H9 (cell line): ENCODE measurements around the gene CACNA2D3. TPM values are rescaled to one million over a fixed set of nuclear protein-coding genes. Genes with fewer than 3 reads are reported as not detected.

ENCODE experiments used
- DNase-seq: peaks from one replicate; pipeline ENCODE4 v3.0.0-alpha.2; 2017
- H2AFZ ChIP-seq: one replicate; pipeline ENCODE4 v1.6.1; 2013; ENCODE audit warnings: mild to moderate bottlenecking, low read length, control low read depth, moderate library complexity
- H2AK5ac ChIP-seq: 2 replicates; pipeline ENCODE4 v1.6.1; 2013; ENCODE audit warnings: low read length, control low read depth, mixed read lengths; ENCODE audit not compliant: insufficient read length
- H2BK120ac ChIP-seq: one replicate; pipeline ENCODE4 v1.6.1; 2013; ENCODE audit warnings: low read depth, mild to moderate bottlenecking, low read length, control low read depth, inconsistent platforms; ENCODE audit not compliant: poor library complexity, severe bottlenecking
- H2BK12ac ChIP-seq: 2 replicates; pipeline ENCODE4 v1.6.1; 2013; ENCODE audit warnings: low read length, control low read depth, mixed read lengths, low read depth; ENCODE audit not compliant: insufficient read length
- H2BK15ac ChIP-seq: 2 replicates; pipeline ENCODE4 v1.6.1; 2013; ENCODE audit warnings: low read depth, low read length, control low read depth
- H2BK20ac ChIP-seq: one replicate; pipeline ENCODE4 v1.6.1; 2013; ENCODE audit warnings: low read depth, mild to moderate bottlenecking, low read length, control low read depth, inconsistent platforms; ENCODE audit not compliant: poor library complexity, severe bottlenecking
- H2BK5ac ChIP-seq: 2 replicates; pipeline ENCODE4 v1.6.1; 2013; ENCODE audit warnings: low read length, control low read depth, mixed read lengths; ENCODE audit not compliant: insufficient read length
- H3K14ac ChIP-seq: 2 replicates; pipeline ENCODE4 v1.6.1; 2013; ENCODE audit warnings: low read length, control low read depth; ENCODE audit not compliant: insufficient read depth
- H3K18ac ChIP-seq: 2 replicates; pipeline ENCODE4 v1.6.1; 2013; ENCODE audit warnings: low read depth, mild to moderate bottlenecking, mixed read lengths, low read length, control low read depth; ENCODE audit not compliant: insufficient read length
- H3K23ac ChIP-seq: 2 replicates; pipeline ENCODE4 v1.6.1; 2013; ENCODE audit warnings: low read length, control low read depth, mixed read lengths, low read depth; ENCODE audit not compliant: insufficient read length
- H3K23me2 ChIP-seq: 2 replicates; pipeline ENCODE4 v1.6.1; 2013; ENCODE audit warnings: low read depth, mild to moderate bottlenecking, mixed read lengths, low read length, control low read depth; ENCODE audit not compliant: insufficient read length, poor library complexity, severe bottlenecking
- H3K27ac ChIP-seq: 2 replicates; pipeline ENCODE4 v1.5.1; 2013; ENCODE audit warnings: low read length, control low read depth, mixed read lengths, low read depth; ENCODE audit not compliant: insufficient read length
- H3K27me3 ChIP-seq: 2 replicates; pipeline ENCODE4 v1.6.1; 2013; ENCODE audit warnings: low read length, control low read depth, inconsistent platforms; ENCODE audit not compliant: insufficient read depth
- H3K4ac ChIP-seq: 2 replicates; pipeline ENCODE4 v1.6.1; 2013; ENCODE audit warnings: low read depth, mild to moderate bottlenecking, control low read depth, inconsistent platforms, low read length, moderate library complexity
- H3K4me1 ChIP-seq: 2 replicates; pipeline ENCODE4 v1.6.1; 2013; ENCODE audit warnings: low read length, control low read depth, inconsistent platforms; ENCODE audit not compliant: insufficient read depth
- H3K4me2 ChIP-seq: 2 replicates; pipeline ENCODE4 v1.6.1; 2013; ENCODE audit warnings: low read length, control low read depth, mixed read lengths; ENCODE audit not compliant: insufficient read length, insufficient read depth
- H3K56ac ChIP-seq: 2 replicates; pipeline ENCODE4 v1.6.1; 2013; ENCODE audit warnings: low read depth, mild to moderate bottlenecking, mixed read lengths, low read length, control low read depth; ENCODE audit not compliant: insufficient read length
- H3K79me1 ChIP-seq: 2 replicates; pipeline ENCODE4 v1.6.1; 2013; ENCODE audit warnings: low read depth, mild to moderate bottlenecking, moderate library complexity, low read length, control low read depth, inconsistent platforms; ENCODE audit not compliant: insufficient read depth, poor library complexity, severe bottlenecking
- H3K79me2 ChIP-seq: 2 replicates; pipeline ENCODE4 v1.6.1; 2013; ENCODE audit warnings: low read length, control low read depth, inconsistent platforms; ENCODE audit not compliant: insufficient read depth
- H3K9ac ChIP-seq: 2 replicates; pipeline ENCODE4 v1.6.1; 2013; ENCODE audit warnings: low read length, control low read depth, mixed read lengths; ENCODE audit not compliant: insufficient read length; ENCODE audit errors: extremely low read depth
- H3K9me3 ChIP-seq: one replicate; pipeline ENCODE4 v1.6.1; 2013; ENCODE audit warnings: low read depth, low read length, inconsistent platforms; ENCODE audit not compliant: control insufficient read depth
- H3T11ph ChIP-seq: one replicate; pipeline ENCODE4 v1.6.1; 2013; ENCODE audit warnings: mild to moderate bottlenecking, low read length, control low read depth, inconsistent platforms
- H4K20me1 ChIP-seq: one replicate; pipeline ENCODE4 v1.6.1; 2013; ENCODE audit not compliant: control insufficient read depth, insufficient read length, insufficient read depth
- H4K5ac ChIP-seq: 2 replicates; pipeline ENCODE4 v1.6.1; 2013; ENCODE audit warnings: low read depth, mild to moderate bottlenecking, mixed read lengths, low read length, control low read depth; ENCODE audit not compliant: insufficient read length
- H4K8ac ChIP-seq: replicated peaks from 2 replicates; pipeline ENCODE4 v1.6.1; 2013; ENCODE audit warnings: low read length, control low read depth, mixed read lengths, low read depth; ENCODE audit not compliant: insufficient read length
- H4K91ac ChIP-seq: 2 replicates; pipeline ENCODE4 v1.6.1; 2013; ENCODE audit warnings: low read depth, mild to moderate bottlenecking, moderate library complexity, mixed read lengths, low read length, control low read depth; ENCODE audit not compliant: insufficient read length
- H3K27ac Mint-ChIP-seq, 3 experiments: 2 replicates in 2 of 3; 3 replicates in 1 of 3; pipeline ENCODE4 v1.8.0; 2020 to 2021; ENCODE audit warnings: mixed read lengths in 3 of 3, mild to moderate bottlenecking in 1 of 3, moderate library complexity in 1 of 3
- H3K27me3 Mint-ChIP-seq: 2 replicates; pipeline ENCODE4 v1.8.0; 2021; ENCODE audit warnings: low read depth, mild to moderate bottlenecking, moderate library complexity, mixed read lengths
- H3K36me3 Mint-ChIP-seq, 3 experiments: 2 replicates in 2 of 3; 3 replicates in 1 of 3; pipeline ENCODE4 v1.8.0; 2020 to 2021; ENCODE audit warnings: low read depth in 3 of 3, mixed read lengths in 3 of 3; ENCODE audit not compliant: insufficient read depth in 1 of 3
- H3K4me1 Mint-ChIP-seq, 2 experiments: 2 replicates each; pipeline ENCODE4 v1.8.0; 2020; ENCODE audit warnings: mixed read lengths in 2 of 2
- H3K4me3 Mint-ChIP-seq, 2 experiments: 2 replicates in 1 of 2; 3 replicates in 1 of 2; pipeline ENCODE4 v1.8.0; 2020 to 2021; ENCODE audit warnings: mild to moderate bottlenecking in 2 of 2, mixed read lengths in 2 of 2, moderate library complexity in 1 of 2
- H3K9me3 Mint-ChIP-seq, 2 experiments: 2 replicates in 1 of 2; 3 replicates in 1 of 2; pipeline ENCODE4 v1.8.0; 2020; ENCODE audit warnings: mild to moderate bottlenecking in 2 of 2, mixed read lengths in 2 of 2, moderate library complexity in 1 of 2
- WGBS: extraction: QIAGEN DNeasy Blood & Tissue Kit; methylation state at CpG from one replicate; pipeline ENCODE4 v1.1.7; 2013; ENCODE audit warnings: missing lambda C conversion rate, low lambda C conversion rate, mixed read lengths; ENCODE audit not compliant: insufficient read length; ENCODE audit errors: extremely low coverage; 5-methylcytosine and 5-hydroxymethylcytosine counted together
- total RNA-seq: library from RNA; stranded (reverse); gene quantifications from 2 replicates; pipeline ENCODE4 v1.2.1, GENCODE V29; 2021
- TF ChIP-seq, protein P1 (sequence below): fragments of 200-600 bp; sonication (generic); conservative IDR thresholded peaks from 3 replicates; pipeline ENCODE4 v1.8.0; 2021; ENCODE audit warnings: antibody characterized with exemption, mild to moderate bottlenecking

CACNA2D3 gene
- total RNA-seq, 1 experiment from 2014 or later: 3.2 TPM

DNA sequence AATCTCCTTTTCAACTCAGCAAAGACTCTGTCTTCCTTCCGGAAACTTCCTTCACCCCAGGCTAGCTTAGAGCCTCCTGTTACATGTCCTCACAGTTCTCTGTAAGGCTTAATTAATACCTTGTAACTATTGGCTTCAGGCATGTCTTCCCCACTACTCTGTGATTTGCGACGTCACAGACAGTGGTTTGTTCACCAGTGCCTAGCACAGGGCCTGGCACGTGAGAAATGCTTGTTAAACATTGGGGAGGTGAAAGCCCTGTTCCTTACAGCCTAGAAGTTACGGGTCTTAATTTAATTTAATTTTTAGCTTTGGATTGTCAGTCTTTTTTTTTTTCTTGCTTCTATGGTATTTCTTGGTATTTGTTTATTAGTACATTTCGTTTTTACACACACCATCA, 36.4 kb upstream of the CACNA2D3 start:
- H2BK15ac ChIP-seq: no peak overlapping the region
- no peak overlapping the region for H2BK20ac ChIP-seq

More for the DNA sequence above, 36.4 kb upstream of the CACNA2D3 start:
- H2BK120ac ChIP-seq: no peak overlapping the region
- H4K5ac ChIP-seq: no peak overlapping the region
- H3K4ac ChIP-seq: no peak overlapping the region
- H2BK12ac ChIP-seq: no peak overlapping the region
- no peak overlapping the region for H3K18ac ChIP-seq
- no peaks in the 10 kb centered on the region; a peak in 1 of 7 replicates for H3K36me3 Mint-ChIP-seq
- TF ChIP-seq, protein P1, sequence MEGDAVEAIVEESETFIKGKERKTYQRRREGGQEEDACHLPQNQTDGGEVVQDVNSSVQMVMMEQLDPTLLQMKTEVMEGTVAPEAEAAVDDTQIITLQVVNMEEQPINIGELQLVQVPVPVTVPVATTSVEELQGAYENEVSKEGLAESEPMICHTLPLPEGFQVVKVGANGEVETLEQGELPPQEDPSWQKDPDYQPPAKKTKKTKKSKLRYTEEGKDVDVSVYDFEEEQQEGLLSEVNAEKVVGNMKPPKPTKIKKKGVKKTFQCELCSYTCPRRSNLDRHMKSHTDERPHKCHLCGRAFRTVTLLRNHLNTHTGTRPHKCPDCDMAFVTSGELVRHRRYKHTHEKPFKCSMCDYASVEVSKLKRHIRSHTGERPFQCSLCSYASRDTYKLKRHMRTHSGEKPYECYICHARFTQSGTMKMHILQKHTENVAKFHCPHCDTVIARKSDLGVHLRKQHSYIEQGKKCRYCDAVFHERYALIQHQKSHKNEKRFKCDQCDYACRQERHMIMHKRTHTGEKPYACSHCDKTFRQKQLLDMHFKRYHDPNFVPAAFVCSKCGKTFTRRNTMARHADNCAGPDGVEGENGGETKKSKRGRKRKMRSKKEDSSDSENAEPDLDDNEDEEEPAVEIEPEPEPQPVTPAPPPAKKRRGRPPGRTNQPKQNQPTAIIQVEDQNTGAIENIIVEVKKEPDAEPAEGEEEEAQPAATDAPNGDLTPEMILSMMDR: no peak
- H3K9ac ChIP-seq: no peak overlapping the region
- no CpG with 5 or more reads among the region's 6 CpGs for WGBS
- DNase-seq: no peak
- no peaks in the 10 kb centered on the region for H3K9me3 ChIP-seq
- H3K4me3 Mint-ChIP-seq: no peak overlapping the region
- H2AK5ac ChIP-seq: no peak overlapping the region
- no peaks in the 10 kb centered on the region for H4K20me1 ChIP-seq
- H3K4me2 ChIP-seq: no peak overlapping the region
- peaks cover 14 to 16% of the 10 kb centered on the region in 2 experiments for H3K4me1 Mint-ChIP-seq
- H3K27me3 Mint-ChIP-seq: peaks cover 65% of the 10 kb centered on the region
- no peak overlapping the region for H3K14ac ChIP-seq
- H3K56ac ChIP-seq: no peak overlapping the region
- peaks cover 3% of the 10 kb centered on the region; the same call in 1 of the 2 replicates for H3K27me3 ChIP-seq
- H3K23me2 ChIP-seq: peaks cover 4% of the 10 kb centered on the region
- no peaks in the 10 kb centered on the region for H3K79me1 ChIP-seq
- H2BK5ac ChIP-seq: no peak overlapping the region
- H3K79me2 ChIP-seq: no peaks in the 10 kb centered on the region
- no peak overlapping the region for H4K8ac ChIP-seq
- H3K27ac ChIP-seq: no peak overlapping the region
- no peak overlapping the region for H3K27ac Mint-ChIP-seq
- no peak overlapping the region for H3K23ac ChIP-seq
- H2AFZ ChIP-seq: no peak overlapping the region
- H3T11ph ChIP-seq: no peak overlapping the region
- no peaks in the 10 kb centered on the region for H3K4me1 ChIP-seq
- H4K91ac ChIP-seq: no peak overlapping the region
- no peaks in the 10 kb centered on the region for H3K9me3 Mint-ChIP-seq
